Thyroid gland (tissue), 4 donors: ENCODE data around the gene ERICH6.

Experiments
- POLR2A ChIP-seq, 2 donors: fragments of 450-650 bp; IDR thresholded peaks; one replicate each; pipeline ENCODE4 v1.6.1; 2017; ENCODE audit warnings: antibody characterized with exemption in 2 of 2, mild to moderate bottlenecking in 2 of 2, moderate library complexity in 1 of 2
- TF ChIP-seq, protein P1 (sequence below), 6 experiments: fragments of 200-600 bp in 3 of 6; fragments of 450-650 bp in 3 of 6; sonication (generic) in 3 of 6; IDR thresholded peaks; one replicate each; pipeline ENCODE4 v1.5.1; 2016 to 2019; ENCODE audit warnings: antibody characterized with exemption in 6 of 6, mild to moderate bottlenecking in 2 of 6, inconsistent platforms in 1 of 6, moderate library complexity in 1 of 6

GRCh38 chr3:150682279-150682678 lies 21.4 kb downstream of the ERICH6 start:
- TF ChIP-seq, protein P1, sequence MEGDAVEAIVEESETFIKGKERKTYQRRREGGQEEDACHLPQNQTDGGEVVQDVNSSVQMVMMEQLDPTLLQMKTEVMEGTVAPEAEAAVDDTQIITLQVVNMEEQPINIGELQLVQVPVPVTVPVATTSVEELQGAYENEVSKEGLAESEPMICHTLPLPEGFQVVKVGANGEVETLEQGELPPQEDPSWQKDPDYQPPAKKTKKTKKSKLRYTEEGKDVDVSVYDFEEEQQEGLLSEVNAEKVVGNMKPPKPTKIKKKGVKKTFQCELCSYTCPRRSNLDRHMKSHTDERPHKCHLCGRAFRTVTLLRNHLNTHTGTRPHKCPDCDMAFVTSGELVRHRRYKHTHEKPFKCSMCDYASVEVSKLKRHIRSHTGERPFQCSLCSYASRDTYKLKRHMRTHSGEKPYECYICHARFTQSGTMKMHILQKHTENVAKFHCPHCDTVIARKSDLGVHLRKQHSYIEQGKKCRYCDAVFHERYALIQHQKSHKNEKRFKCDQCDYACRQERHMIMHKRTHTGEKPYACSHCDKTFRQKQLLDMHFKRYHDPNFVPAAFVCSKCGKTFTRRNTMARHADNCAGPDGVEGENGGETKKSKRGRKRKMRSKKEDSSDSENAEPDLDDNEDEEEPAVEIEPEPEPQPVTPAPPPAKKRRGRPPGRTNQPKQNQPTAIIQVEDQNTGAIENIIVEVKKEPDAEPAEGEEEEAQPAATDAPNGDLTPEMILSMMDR (IDR thresholded peaks at IDR 0.05): no peak
- TF ChIP-seq POLR2A (IDR thresholded peaks at IDR 0.05): no peak
